Mesothelial cell of epicardium (in vitro differentiated cells): Measurements from ENCODE around the gene MESP2. TPM values are rescaled to one million over a fixed set of nuclear protein-coding genes. Genes with fewer than 3 reads are reported as not detected.
A peak's percentile ranks its signal among the peaks of the same experiment; 100 is the strongest.

Experiments used
- DNase-seq, 2 experiments: peaks; one replicate each; pipeline ENCODE4 v3.0.0; 2021; ENCODE audit warnings: low spot score in 2 of 2; ENCODE audit not compliant: unreplicated experiment in 2 of 2
- H3K27ac Mint-ChIP-seq: 2 replicates; pipeline ENCODE4 v1.8.0; 2021; ENCODE audit warnings: mixed read lengths
- H3K27me3 Mint-ChIP-seq: 2 replicates; pipeline ENCODE4 v1.8.0; 2021; ENCODE audit warnings: low read depth, mixed read lengths
- H3K36me3 Mint-ChIP-seq: 2 replicates; pipeline ENCODE4 v1.8.0; 2021; ENCODE audit warnings: mixed read lengths
- H3K4me1 Mint-ChIP-seq: 2 replicates; pipeline ENCODE4 v1.8.0; 2021; ENCODE audit warnings: mixed read lengths
- H3K4me3 Mint-ChIP-seq: 2 replicates; pipeline ENCODE4 v1.8.0; 2021; ENCODE audit warnings: mild to moderate bottlenecking, moderate library complexity, mixed read lengths
- H3K9me3 Mint-ChIP-seq: 2 replicates; pipeline ENCODE4 v1.8.0; 2021; ENCODE audit warnings: mixed read lengths
- total RNA-seq: library from RNA; stranded (reverse); gene quantifications from 3 replicates; pipeline ENCODE4 v1.2.1, GENCODE V29; 2021
- TF ChIP-seq, protein P1 (sequence below): fragments of 200-600 bp; sonication (generic); IDR thresholded peaks from one replicate; pipeline ENCODE4 v1.5.0; 2021; ENCODE audit warnings: antibody characterized with exemption; ENCODE audit not compliant: unreplicated experiment

The MESP2 gene
- total RNA-seq, 1 donor from 2014 or later: 0.29 TPM

DNA sequence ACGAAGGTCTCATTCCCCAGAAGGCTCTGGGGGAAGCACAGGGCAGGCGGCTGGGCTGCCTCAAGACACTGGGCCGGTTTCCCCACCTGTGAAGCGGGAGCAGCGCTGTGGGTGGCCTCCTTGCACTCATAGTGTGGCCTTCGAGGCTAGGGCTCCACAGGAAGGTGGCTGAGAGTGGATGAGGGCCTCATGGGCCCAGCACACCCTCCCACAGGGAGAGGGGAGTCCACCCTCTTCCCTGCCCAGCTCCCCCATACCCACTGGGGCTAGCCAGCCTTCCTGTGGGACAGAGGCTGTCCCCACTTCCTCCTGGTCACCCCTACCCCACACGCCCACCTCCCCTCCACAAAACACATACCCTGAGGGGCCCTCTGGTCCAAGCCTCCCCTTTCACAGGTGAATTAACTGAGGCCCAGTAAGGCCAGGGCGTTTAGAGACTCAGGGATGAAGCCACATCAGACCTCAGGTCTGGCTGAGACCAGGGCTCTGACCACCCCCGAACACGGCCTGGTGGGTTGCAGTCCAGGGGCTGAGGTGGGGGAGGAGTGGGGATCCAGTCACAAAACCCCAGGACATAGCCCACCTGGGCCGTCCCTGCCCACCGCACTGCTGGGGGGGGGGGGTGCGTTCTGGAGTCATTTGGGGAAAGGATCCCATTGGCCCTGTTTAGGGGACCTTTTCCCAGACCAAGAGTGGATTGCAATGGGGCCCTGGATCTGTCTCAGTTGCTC, 37.4 kb downstream of the MESP2 start:
- peaks cover 2% of the 10 kb centered on the region for H3K36me3 Mint-ChIP-seq
- peaks cover 8% of the 10 kb centered on the region for H3K4me1 Mint-ChIP-seq
- TF ChIP-seq, protein P1, sequence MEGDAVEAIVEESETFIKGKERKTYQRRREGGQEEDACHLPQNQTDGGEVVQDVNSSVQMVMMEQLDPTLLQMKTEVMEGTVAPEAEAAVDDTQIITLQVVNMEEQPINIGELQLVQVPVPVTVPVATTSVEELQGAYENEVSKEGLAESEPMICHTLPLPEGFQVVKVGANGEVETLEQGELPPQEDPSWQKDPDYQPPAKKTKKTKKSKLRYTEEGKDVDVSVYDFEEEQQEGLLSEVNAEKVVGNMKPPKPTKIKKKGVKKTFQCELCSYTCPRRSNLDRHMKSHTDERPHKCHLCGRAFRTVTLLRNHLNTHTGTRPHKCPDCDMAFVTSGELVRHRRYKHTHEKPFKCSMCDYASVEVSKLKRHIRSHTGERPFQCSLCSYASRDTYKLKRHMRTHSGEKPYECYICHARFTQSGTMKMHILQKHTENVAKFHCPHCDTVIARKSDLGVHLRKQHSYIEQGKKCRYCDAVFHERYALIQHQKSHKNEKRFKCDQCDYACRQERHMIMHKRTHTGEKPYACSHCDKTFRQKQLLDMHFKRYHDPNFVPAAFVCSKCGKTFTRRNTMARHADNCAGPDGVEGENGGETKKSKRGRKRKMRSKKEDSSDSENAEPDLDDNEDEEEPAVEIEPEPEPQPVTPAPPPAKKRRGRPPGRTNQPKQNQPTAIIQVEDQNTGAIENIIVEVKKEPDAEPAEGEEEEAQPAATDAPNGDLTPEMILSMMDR: no peak
- H3K27me3 Mint-ChIP-seq: peaks cover 51% of the 10 kb centered on the region
- peaks cover 8% of the 10 kb centered on the region for H3K9me3 Mint-ChIP-seq
- DNase-seq: no peak
- peak overlapping the region; percentile 56 for H3K4me3 Mint-ChIP-seq
- H3K27ac Mint-ChIP-seq: no peak overlapping the region

DNA sequence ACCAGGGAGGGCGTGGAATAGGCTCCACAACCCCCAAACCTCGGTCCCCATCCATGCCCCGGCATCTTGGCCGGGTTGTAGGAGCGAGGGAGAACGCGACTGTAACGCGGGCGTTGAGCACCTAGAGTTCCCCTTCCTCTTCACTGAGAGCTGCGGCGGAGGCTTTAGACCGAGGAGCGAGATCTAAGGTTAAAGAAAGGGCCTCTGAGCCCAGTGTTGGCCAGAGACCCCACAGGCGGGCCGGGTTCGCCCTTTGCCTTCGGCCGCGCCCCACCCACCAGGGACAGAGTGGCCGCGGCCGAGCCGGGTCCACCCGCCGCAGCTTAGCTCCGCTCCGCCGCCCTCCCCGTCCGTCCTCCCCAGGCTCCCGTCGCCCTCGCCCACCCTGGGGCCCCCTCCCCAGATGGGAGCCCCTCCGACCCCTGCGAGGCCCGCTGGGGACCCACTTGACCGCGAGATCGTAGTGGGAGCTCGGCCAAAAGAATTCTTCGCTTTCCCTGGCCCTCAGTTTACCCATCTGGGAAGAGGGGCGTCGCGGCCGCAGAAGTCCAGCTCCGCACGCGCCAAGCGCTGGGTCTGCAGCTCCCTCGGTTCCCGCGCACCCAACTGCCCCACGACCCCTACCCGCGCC, 38.1 kb downstream of the MESP2 start:
- TF ChIP-seq, protein P1: no peak
- peaks cover 51% of the 10 kb centered on the region for H3K27me3 Mint-ChIP-seq
- H3K27ac Mint-ChIP-seq: no peak overlapping the region
- DNase-seq: no peak
- H3K9me3 Mint-ChIP-seq: peaks cover 8% of the 10 kb centered on the region
- H3K4me3 Mint-ChIP-seq: peak overlapping the region; percentile 56
- H3K36me3 Mint-ChIP-seq: peaks cover 2% of the 10 kb centered on the region
- peaks cover 8% of the 10 kb centered on the region for H3K4me1 Mint-ChIP-seq

DNA sequence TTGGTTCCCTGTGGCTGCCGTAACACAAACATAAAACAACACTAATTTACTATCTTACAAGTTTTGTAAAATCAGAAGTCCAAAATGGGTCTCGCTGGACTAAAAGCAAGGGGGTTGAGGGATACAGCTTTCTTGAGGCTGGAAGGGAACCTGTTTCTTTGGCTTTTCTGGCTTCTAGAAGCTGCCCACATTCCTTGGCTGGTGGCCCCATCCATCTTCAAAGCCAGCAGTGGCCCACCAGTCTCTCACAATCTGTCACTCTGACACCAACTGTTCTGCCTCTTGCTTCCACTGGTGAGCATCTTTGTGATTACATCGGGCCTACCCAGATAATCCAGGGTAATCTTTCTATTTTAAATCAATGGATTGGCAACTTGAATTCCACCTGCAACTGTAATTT, 39.6 kb downstream of the MESP2 start:
- H3K36me3 Mint-ChIP-seq: peaks cover 2% of the 10 kb centered on the region
- peak overlapping the region; percentile 58 for H3K4me3 Mint-ChIP-seq
- H3K4me1 Mint-ChIP-seq: peaks cover 8% of the 10 kb centered on the region
- DNase-seq: no peak
- H3K27me3 Mint-ChIP-seq: peaks cover 51% of the 10 kb centered on the region
- H3K9me3 Mint-ChIP-seq: peaks cover 8% of the 10 kb centered on the region
- TF ChIP-seq, protein P1: no peak
- H3K27ac Mint-ChIP-seq: no peak overlapping the region

DNA sequence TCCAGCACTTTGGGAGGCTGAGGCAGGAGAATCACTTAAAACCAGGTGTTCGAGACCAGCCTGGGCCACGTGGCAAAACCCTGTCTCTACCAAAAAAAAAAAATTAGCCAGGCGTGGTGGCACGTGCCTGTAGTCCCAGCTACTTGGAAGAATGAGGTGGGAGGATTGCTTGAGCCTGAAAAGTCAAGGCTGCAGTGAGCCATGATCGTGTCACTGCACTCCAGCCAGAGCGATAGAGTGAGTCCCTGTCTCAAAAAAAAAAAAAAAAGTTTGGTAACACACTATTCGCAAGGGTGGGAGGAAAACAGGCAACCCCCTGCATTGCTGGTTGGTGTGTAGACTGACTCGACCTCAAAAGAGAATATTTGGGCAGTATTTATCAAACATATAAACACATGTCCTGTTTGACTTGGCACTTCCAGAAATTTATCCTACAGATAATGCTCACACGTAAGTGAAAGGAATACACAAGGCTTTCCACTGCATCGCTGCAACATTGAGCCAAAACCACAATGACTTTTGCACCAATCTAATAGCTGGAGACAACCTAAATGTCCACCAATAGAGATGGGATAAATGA, 41.7 kb downstream of the MESP2 start:
- TF ChIP-seq, protein P1: no peak
- no peak for DNase-seq
- no peak overlapping the region for H3K4me3 Mint-ChIP-seq
- H3K27ac Mint-ChIP-seq: no peak overlapping the region
- H3K4me1 Mint-ChIP-seq: peaks cover 8% of the 10 kb centered on the region
- peaks cover 2% of the 10 kb centered on the region for H3K36me3 Mint-ChIP-seq
- peaks cover 53% of the 10 kb centered on the region for H3K27me3 Mint-ChIP-seq
- peaks cover 8% of the 10 kb centered on the region for H3K9me3 Mint-ChIP-seq

DNA sequence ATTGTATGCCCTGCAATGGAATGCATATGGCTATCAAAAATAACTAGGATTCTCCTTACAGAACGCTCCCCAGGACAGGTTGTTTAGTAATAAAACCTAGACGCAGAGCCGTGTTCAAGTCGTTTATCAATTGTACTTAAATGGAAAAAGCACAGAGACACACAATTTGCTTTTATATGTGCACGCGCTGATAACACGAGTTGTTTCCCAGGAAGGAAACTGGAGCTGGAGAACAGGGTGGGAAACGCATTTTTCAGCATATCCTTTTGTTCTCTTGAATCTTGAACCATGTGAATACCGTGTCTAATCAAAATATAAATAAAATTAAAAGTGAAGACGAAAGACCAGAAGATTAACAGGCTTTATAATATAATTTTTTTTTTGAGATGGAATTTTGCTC, 42.2 kb downstream of the MESP2 start:
- no peak overlapping the region for H3K4me3 Mint-ChIP-seq
- peaks cover 8% of the 10 kb centered on the region for H3K9me3 Mint-ChIP-seq
- no peak for DNase-seq
- peaks cover 2% of the 10 kb centered on the region for H3K36me3 Mint-ChIP-seq
- no peak overlapping the region for H3K27ac Mint-ChIP-seq
- TF ChIP-seq, protein P1: no peak
- H3K27me3 Mint-ChIP-seq: peaks cover 50% of the 10 kb centered on the region
- H3K4me1 Mint-ChIP-seq: peaks cover 8% of the 10 kb centered on the region
